IPS DF 4.7 (cell line): Measurements from ENCODE around the gene ANKRD10.

Experiments used
- DNase-seq: peaks from one replicate; pipeline ENCODE4 v3.0.0-alpha.2; 2013; ENCODE audit warnings: low spot score; ENCODE audit errors: extremely low read depth

ANKRD10 gene

GRCh38 chr13:110831437-110832204, 83.2 kb downstream of the ANKRD10 start:
- no peak for DNase-seq

- DNase-seq: no peak
These were observed 84.0 kb downstream of the ANKRD10 start for GRCh38 chr13:110830800-110831371.

GRCh38 chr13:110830331-110830730, 84.5 kb downstream of the ANKRD10 start:
- DNase-seq: no peak

DNA sequence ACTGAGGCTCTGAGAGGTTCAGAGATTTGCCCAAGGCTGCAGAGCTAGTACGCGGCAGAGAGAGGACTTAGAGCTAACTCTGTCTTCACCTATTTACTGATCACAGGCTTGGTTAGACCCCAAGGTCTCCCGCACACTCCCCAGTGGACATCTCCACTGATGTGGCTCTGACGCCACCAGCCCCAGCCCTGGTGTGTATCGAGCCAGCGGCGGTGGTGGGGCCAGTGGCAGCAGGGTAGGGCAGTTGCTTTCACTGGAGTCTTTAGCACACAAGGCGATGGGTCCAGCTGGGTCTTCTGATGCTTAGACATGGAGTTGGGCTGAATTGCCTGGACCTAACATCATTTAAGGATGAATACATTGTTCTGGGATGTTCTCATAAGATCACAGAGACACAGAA, 85.4 kb downstream of the ANKRD10 start:
- no peak for DNase-seq

- no peak for DNase-seq
These were observed 86.2 kb downstream of the ANKRD10 start for GRCh38 chr13:110828705-110829104.
